HuH-7 (cell line): ENCODE measurements around the gene RASL11B.
A peak's percentile ranks its signal among the peaks of the same experiment; 100 is the strongest.

Experiments used
- DNase-seq: peaks from one replicate; pipeline ENCODE4 v3.0.0; 2011; ENCODE audit warnings: low spot score

The RASL11B gene

DNA sequence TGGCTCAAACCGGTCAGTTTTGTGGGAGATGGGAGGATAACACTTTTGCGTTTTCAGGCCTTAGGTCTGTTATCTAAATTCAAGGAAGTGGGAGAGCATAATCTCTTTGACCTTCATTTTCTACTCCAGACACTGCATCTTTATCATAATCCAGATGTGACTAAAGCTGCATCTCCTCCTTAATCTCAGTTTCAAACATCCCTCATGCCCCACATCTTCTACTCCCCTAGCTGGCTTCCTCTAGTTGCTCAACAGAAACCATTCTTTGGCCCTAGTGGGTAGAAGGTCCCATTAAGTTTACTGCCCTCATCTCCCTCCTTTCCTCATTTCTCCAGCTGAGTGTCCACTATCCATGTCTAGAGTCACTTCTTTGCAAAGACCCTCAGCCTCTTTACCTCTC is 18.8 kb upstream of the RASL11B start:
- DNase-seq: no peak

DNA sequence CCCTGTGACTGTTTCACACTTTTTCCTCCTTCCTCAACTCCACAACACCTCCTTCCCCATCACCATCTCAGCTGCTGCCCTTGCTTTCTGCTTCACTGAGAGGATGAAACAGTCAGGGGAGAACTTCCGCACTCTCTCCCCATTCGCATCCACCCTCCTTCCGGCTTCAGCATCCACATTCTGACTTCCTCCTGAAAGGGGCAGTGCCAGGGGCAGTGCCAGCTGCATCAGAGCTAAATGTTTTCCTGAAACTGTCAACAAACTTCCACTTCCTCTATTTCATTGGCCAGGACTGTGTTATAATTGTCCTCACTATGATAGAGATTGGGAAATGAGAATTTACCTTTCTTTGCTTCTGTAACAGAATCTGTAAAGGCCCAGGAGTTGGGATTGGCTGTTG is 18.2 kb upstream of the RASL11B start:
- DNase-seq: no peak

DNA sequence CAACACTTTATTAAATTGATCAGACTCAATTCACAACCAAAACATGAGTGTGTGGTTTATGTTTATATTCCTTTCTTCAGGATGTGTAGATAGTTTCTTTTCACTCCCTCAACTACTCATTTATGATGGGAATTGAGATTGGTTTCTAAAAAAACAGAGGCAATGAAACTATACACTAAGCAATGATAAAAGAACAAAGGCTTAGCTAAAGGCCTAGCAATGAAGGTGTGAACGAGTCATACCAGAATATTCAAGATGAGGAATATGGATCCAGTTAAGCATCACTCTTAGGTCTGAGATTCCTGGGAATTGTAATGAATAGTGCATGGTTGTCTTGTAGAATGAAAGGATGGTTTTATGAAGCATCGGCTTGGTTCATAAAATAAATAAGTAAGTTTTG is 17.5 kb upstream of the RASL11B start:
- DNase-seq: no peak

DNA sequence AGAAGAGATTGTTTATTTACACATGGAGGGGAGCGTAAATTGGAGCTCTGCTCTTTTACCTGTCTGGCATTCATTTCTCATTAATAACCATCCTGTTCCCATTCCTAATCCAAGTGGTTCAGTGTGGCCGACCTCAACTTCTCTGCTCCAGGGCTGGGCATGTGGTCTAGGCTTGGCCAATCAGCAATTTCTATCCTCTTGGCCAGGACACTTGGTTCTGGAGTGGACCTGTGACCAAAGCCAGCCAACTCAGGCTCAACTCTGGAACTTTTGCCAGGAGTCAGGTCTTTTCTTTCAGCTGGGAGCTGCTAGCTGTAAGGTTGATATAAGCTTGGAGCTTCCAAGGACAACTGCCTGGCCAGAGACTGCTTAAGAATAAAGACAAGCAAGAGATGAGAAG is 15.6 kb upstream of the RASL11B start:
- no peak for DNase-seq

DNA sequence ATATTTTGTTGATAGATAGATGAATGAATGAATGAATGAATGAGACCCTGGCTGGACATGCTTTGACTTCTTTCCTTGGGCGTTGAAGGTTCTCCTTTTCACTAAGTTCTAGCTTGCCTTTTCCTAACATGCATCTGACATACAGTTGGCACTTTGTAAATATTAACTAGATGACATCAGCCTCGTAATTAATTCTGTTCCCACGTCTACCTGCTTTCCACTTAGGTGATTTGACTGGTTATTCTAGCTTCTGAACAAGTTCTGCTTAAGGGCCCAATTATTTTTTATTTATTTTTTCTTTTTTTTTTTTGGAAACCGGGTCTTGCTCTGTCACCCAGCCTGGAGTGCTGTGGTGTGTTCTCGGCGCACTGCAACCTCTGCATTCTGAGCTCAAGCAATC is 13.9 kb upstream of the RASL11B start:
- DNase-seq: no peak

DNA sequence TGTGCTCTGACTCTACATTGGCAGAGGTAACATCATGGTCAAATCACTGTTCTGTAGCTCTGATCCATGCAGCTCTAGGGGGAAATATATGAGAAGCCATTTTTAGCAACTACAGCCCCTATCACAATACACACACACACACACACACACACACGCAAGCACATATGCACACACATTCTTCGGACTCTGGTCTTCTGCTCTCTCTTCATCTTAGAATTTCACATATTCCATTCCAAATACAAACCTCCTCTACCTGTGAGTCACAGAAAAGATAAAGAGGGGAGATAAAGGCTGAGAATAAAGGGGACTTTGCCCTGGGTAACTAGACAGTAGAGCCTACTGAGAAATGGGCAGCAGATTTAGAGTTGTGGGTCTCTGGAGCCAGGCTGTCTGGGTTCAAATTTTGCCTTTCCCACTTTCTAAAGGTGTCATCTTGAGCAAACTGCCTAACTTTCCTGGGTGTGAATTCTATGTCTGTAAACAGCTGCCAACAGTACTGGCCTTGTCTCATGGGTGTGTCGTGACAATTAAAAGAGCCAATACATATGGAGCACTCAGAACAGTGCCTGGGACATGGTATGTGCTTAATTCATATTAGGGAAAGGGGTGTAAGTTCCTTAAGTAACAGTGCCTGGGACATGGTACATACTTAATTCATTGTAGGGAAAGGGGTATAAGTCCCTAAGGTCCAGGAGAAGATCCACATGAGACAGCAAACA is 11.6 kb upstream of the RASL11B start:
- no peak for DNase-seq

DNA sequence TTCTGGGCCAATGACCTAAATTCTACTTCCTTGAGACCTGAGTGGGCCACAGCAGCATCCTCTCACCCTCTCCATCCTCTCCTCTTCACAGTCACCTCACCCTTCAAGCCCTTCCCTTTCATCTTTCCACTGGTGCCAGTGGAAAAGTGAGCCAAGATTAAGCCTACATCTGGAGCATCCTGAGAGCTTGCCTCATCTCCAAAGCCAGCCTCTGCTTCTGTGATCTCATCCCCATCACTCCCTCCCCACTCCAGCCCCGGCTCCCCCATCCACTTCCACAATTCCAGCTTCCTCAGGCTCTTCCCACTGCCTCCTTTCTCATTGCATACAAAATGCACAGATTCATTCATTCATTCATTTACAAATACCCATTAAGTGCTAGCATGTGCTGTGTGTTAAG is 10.1 kb upstream of the RASL11B start:
- no peak for DNase-seq

DNA sequence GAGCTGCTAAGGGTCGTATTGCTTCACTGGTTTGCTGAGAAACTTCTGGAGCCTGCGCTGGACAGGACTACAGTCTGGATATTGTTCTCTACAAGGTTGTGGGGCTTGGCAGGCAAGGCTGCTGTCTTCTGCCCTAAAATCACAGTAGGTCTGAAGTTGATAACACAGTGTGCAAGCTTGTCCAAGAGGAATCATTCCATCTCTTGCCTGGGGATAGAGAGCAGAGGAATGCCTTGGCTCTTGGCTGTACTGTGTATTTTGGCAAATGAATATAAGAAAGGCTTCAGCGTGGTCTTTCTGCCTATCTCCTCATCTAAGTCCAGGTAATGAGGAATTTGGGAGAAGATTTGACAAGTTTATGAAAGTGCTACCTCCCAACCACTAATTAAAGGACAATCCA is 9.4 kb upstream of the RASL11B start:
- no peak for DNase-seq

DNA sequence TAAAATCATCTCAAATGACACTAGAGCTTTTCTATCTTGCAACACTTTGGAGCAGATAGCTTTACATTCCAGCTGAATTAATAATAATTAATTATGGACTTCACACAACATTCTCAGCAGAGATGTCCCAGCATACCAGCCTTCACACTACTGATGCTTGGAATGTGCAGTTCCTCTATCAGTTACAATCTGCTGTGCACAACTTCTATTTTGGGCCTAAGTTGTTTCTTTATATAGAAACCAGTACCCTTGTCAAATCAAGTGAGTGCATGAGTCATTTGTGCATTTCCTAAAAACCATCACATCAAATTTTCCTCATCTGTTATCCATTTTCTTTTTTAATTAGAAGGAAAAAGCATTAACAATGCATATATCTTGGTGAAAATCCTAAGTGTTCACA is 8.8 kb upstream of the RASL11B start:
- DNase-seq: no peak

DNA sequence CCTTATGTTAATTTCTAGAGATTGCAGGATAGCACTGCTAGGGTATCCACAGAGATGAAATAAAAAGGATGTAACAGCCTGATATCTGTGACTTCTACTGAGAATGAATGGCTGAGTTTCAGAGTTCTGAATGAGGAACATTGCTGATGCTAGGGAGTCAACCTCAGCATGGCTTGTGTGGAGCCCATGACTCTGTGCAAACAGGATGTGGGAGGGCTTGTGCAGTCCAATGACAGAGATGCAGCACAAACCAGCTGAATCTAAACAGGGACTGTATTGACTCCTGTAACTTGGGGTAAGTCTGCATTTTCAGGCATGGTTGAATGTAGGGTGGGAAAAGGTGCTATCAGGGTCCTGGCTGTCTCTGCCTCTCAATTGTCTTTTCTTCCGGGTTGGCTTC is 5.3 kb upstream of the RASL11B start:
- DNase-seq: no peak

DNA sequence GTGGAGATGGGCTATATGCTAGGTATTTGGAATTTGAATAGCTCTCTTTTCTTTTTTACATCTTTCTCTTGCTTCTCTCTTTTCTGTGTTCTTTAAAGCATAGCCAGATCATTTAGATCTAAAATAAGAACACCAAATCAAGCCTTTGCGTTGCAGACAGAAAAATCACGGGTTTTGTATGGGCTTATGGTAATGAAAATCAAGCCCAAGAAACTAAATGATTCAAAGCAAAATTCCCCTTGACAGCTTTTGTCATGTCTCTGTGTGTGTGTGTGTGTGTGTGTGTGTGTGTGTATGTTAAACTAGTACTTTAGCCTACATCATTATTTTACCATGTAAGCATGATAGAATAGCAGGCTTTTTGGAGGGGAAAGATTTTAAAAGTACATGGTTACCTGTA is 1.8 kb upstream of the RASL11B start:
- DNase-seq: no peak

DNA sequence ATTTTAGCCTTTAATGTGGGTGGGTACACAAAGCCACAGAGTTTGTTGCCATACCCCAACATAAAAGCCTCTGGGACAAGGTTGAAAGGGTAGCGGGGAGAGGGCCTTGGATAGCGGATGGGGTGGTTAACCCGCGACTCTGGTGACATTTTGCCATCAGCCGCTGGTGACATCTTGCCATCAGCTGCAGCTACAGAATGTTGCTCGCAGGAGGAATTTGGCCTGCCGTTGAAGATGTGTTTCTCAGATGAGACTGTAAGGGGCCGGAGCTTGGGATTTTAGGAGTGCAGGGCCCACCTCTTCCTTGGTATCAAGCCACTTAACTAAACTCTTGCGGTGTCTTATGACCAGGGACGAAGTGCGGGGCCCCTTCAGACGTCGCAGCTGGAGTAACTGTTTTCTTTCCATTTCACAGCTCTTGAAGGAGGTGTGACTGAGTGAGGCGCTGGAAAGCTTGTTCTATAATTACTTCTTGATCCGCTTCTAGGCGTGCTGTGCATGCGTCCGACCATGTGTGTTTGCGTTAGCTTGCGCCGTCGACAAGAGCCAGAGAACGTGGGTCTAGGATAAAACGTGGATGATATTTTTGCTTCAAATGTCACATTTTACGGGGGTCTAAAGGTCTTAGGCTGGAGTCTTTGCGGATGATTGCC is 820 bp upstream of the RASL11B start:
- no peak for DNase-seq

DNA sequence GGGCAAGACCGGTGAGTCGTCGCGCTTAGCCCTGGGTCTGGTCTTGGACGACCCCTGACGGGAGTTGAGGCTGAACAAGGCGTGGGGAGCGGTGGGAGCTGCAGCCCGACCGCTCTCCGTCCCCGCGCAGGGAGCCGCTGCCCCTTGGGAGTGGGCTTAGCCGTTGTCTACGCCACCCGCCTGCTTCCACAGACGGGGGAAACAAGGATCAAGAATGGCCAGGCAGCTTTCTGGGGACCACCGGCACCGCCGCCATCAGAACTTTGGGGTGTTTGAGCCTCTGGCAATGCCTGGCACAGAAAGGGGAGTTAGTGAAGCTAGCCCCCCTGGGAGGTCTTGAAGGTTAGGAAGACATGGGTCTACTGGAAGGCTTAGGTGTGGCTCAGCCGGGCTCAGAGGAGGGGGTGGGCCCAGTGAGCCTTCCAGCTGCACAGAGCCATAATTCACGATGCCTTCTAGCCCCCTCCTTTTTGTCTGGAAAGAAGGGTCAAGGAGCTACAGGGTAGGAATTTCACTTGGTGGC is 583 bp downstream of the RASL11B start:
- no peak for DNase-seq

DNA sequence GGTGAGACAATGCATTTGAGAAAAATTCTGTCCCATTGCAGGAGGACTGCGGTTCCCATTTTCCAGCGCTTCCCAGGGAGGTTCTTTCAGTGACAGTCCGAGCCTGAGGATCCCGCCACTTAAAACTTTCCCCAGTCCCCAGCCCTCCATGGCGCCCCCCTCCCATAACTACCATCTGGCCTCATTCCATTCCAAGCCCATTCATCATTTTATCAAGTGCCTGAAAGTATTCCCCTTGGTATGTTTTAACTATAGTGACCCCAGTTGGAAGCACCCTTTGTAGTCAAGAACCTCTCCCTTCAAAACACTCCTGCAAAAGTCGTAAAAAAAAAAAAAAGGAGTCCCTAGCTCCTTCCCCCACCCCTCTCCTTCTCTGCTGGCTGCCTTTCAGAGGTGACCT is 1.2 kb downstream of the RASL11B start:
- no peak for DNase-seq

DNA sequence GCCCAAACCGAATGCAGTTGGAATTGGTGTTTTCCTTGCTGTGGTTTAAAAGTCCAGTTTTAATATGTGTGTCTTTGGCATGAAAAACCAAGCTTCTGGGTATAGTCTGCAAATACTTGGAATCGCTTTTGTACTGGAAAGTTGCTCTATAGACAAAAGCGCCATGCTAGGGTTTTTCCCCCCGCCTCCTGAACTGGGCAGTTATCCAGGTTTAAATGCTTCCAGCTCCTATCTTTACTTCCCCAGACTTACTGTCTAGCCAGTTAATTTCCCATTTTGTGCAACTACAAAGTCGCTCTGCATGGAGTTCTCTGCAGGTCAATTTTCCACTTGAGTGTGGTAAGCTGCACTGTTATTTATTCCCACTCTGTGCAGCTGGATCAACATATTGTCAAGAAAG is 2.7 kb downstream of the RASL11B start:
- DNase-seq: no peak

DNA sequence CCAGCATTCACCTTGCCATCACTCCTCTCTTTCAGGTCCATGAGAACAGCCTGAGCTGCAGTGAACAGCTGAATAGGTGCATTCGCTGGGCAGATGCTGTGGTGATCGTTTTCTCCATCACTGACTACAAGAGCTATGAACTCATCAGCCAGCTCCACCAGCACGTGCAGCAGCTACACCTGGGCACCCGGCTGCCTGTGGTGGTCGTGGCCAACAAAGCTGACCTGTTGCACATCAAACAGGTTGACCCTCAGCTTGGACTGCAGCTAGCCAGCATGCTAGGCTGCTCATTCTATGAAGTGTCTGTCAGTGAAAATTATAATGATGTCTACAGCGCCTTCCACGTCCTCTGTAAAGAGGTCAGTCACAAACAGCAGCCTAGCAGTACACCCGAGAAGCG is 3.2 kb downstream of the RASL11B start:
- DNase-seq: no peak

DNA sequence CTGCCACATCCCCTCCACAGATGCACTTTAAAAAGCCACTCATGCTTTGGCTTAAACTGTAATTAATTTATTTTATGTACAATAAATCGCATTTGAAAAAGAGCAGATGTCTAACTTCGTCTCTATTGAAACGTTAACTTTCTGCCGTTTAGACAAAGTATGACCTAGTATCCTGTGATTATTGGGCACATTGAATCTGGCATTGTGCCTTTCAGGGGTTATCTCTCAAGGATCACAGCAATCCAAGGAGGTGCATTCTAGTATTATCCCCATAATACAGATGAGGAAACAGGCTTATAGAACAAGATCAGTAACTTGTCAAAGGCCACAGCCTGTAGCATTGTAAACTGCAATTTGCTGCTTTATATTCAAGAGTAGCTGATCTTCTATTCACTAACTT is 4.6 kb downstream of the RASL11B start:
- DNase-seq: no peak

DNA sequence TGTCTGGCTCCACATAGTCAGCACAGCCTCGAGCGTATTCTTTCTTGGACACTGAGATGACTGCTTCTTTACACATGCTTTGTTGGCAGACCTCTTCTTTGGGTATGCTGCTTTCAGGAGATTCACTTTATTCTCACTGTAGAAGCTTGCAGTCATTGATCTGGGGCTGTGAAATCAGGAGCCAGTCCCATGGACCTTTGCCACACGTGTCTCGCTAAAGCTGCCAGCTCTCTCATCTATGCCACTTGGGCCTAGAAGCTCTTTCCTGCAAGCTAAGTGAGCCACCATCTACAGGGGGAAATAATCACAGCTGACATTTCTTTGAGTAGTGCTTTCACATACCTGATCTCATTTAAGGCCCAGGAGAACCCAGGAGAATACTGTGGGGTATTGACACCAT is 5.0 kb downstream of the RASL11B start:
- no peak for DNase-seq

DNA sequence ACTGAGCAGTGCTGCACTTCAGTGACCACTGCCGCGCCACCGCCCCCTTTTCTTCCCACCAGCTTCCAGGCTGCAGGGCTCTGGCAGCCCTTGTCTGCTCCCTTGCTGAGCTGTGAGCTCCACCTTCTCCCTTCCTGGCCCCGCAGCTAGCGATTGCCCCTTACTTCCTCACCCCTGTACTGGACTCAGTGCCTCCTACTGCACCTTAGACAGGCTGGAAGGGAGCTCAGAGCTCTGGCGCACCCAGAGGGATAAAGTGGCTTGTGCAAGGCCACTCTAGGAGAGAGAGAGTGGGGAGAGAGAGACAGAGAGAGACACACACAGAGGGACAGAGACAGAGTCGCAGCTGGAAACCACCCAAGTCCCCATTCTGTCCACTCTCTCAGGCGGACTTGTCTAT is 6.0 kb downstream of the RASL11B start:
- DNase-seq: no peak

DNA sequence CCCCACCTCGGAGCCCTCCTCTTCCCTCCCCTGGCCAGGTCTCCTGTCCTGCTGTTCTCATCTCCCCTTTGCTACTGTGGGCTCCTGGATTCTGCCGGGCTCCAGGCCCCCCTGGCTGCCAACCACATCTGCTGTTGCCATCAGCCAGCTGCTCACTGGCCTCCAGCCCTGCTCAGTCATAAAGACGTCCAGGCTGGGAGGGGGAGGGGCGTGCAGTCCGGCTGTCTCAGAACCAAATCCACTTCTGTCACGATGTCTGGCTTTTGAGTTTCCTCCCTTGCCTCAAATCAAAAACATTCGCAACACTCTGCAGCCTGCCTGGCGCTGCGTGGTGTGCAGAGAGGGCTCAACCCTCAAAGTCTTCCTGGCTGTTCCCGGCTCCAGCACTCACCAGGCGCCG is 7.1 kb downstream of the RASL11B start:
- DNase-seq: no peak

DNA sequence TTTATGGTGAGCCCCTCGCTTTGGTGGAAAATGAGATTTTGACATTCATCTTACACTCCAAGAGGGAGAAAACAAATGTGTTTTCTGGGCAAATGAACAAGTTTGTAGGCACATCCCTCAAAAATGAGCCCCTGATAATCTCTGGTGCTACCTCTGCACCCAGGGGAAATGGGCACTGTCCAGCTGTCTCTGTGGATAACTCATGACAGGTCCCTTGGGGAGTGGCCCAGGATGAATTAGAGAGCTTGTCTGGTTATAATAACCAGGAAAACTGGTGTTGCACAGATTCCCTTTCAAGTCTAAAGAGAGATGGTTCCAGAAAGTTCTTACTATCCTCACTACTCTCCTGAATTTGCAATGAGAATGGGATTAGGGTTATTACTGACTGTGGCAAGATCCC is 7.5 kb downstream of the RASL11B start:
- no peak for DNase-seq

DNA sequence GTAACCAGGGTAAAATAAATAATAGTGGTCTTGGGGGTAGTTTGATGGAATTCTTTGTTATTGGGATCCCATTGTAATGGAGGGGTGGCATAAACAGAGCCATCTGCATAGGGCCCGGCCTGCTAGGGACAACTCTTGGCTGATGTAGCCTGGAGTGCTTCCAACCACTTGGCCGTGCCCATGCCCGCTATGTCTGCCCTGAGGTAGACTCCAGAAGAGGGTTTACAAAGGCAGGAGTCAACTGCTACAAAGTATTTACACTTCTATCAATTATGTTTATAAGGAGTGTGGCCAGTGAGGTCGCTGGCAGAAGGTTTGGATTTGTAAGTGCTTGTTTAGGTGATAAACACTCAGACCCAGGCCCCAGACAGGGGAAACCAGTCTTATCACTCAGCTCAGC is 8.1 kb downstream of the RASL11B start:
- no peak for DNase-seq

DNA sequence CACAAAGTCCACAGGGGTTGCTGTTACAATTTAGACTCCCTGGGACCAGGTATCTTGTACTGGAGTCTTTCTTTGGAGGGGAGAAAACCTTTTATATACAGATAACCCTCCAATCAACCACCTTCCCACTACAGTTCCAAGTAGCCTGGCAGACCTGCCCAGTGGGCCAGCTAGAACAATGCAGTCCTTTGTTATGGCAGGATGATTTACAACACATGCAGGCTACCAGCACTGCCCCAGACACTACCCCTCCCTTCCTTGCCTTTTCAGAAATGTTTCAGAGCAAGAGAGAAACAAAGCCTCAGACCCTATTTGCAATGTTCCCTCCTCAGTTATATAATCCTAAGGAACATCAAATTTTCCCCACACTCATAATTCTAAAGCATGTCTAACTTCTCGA is 11.1 kb downstream of the RASL11B start:
- DNase-seq: peak; percentile 88

DNA sequence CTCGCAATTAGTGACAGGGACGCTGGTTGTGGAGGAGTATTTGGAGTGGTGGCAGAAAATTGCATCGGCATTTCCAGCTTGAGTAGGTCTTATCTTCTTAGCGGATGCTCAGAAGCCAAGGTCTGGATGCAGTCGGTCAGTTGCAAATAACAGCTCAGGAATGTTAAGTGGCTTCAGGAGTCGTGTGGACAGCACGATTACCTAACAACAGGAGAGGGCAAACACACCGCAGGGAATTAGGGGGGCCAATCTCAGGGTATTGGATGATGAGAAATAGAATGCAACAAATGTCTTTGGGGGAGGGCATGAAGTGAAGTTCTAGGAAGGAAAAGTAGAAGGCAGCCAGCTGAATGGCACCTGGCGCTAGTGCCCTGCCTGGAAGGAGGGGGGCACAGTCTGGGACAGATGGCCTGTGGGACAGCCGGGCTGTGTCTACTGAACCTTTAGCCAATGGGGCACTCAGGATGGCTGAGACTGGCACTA is 11.8 kb downstream of the RASL11B start:
- DNase-seq: peak; percentile 74
